Measurements from ENCODE around the gene PPP1CB.
"Not testable (repeated sequence)": the region's sequence is repeated elsewhere in the genome, so short reads cannot be mapped to it uniquely, and the experiment has no call there.

PPP1CB gene

DNA sequence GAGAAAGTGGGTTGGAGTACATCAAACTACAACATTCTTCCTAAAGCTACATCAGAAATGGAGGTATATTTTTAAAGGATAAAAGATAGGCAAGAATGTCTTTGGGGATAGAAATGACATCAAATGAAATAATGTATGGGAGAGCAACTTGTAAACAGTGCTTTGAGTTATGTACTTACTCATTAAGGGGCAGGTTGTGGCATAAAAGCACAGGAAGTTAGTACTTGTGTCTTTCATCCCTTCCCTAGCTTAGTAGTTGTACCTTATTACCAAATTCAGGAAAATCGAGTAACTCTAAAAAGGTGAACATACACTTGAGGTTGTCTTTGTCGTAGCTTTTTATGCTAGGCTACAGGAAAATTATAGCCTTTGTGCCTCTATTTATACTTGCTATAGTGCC is 28.9 kb downstream of the PPP1CB start:
- DNase-seq: peak; percentile 4

DNA sequence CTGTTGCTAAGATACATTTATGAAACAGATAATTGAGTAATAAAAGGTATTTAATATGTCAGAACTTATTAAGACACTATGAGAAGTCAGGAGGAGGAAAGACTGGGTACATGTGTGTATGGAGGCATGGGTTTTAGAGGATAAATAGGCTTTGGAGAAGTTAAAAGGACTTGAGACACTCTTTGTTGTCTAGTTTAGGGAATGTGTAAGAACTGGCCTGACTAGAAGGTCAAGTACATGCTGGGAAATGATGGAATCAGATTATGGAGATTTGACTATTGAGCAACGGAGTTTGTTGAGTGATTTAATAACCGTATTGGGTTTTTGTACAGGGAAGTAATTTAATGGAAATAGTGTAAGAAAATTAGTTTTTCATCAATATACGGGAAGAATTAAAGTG is 30.8 kb downstream of the PPP1CB start:
- DNase-seq: no peak

DNA sequence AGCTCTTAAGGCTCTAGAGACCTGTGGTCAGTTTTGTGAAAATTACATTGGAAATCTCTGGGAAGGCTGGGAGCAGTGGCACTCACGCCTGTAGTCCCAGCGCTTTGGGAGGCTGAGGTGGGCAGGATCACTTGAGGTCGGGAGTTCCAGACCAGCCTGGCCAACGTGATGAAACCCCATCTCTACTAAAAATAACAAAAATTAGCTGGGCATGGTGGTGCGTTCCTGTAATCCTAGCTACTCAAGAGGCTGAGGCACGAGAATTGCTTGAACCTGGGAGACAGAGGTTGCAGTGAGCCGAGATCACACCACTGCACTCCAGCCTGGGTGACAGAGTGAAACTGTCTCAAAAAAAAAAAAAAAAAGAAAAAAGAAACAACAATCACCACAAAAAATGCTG is 32.9 kb downstream of the PPP1CB start:
- DNase-seq: not testable (repeated sequence)

DNA sequence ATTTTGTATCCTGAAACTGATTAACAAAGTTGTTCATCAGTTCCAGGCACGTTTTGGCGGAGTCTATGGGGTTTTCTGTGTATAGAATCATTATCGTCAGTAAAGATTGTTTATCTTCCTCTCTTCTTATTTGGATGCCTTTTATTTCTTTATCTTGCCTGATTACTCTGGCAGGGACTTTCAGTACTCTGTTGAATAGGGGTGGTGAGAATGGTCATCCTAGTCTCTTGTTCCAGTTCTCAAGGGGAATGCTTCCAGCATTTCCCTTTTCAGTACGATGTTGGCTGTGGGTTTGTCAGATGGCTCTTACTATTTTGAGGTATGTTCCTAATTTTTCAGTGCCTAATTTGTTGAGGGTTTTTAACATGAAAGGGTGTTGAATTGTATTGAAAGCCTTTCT is 45.0 kb downstream of the PPP1CB start:
- no peak for DNase-seq

DNA sequence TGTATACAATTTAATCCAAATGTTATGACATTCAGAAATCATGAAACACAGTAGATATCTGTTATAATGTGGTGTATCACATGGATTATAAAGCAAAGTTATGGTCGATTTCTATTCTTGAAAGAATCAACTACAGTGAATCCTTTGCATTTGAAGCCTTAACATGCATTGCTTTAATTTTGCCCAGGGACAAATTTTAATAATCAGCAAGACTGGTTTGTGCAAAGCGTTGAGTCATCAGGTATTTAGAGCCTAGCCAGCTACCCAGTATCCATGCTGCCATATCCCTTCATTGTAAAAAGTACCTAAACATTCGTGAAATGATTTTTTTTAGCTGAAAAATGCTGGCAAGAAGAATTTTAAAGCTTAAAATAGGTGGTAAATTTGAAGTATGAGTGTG is 50.1 kb downstream of the PPP1CB start:
- no peak for DNase-seq

DNA sequence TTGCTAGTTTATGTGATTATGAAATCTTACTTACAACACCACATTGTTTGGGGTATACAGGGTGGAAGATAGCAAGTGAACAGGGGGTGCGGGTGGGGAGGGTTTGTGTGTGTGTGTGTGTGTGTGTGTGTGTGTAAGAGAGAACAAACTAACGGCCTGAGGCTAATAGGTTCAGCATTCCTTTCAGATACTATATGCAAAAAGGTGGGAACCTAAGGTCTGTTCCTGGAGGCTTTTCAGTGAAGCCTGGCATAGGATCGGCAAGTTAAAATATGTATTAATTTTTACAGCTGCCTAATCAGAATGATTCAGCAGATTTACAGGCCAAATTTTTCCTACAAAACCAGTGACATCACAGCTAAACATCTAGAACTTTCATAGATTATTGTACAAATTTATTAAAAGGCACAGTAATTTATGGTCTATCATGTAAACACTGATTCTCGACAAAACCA is 51.4 kb downstream of the PPP1CB start:
- DNase-seq: no peak

DNA sequence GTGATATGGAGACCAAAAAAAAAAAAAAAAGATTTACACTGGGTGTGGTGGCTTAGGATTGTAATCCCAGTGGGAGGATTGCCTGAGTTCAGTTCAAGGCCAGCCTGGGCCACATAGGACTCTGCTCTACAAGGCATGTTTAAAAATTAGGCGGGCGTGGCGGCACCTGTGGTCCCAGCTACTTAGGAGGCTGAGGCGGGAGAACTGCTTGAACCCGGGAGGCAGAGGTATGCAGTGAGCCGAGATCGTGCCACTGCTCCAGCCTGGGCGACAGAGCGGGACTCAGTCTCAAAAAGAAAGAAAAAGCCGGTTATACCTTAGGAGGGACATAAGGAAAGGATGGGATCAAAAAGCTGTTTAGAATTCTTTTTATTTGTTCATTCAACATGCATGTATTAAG is 58.3 kb downstream of the PPP1CB start:
- DNase-seq: no peak

DNA sequence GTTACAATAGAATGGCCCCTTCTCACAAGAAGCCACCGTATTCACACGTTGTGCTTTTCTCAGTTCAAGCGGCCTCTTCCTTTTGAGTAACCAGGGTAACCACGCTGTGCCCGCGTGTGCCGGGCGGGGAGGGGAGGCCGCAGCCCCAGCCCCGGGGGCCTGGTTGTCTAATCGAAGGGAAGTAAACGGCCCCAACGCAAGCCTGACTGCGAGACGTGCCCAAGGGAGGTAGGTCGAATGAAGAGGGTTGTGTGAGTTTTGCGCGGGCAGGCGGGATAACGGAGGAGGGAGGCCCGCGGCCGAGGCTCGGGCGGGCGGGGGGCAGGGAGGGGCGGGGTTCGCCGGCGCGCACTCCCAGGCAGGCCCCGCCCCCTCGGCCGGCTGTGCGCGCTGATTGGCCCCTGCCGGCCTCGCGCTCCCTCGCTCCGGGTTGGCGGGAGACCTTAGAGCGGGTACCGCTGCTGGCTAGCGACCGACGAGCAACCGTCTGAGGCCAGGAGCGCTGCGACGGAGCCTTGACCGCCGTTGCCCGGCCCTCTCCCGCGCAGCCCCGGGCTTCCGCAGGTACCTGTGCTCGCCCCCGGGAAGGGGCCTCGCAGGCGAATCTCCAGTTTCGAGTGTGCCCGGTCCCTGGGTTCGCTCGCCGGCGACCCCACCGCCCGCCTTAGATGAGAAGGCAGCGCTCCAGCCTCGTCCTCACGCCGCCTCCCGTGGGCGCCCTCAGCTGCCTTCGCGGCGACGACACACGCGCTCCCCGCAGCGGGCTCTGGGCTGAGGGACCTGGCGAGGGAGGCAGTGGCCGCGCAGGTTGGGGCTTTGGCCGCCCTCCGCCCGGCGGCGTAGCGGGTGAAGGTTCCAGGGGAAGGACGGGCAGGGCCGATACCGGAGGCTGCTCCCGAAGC is 59.0 kb downstream of the PPP1CB start, which contains the start of gene SPDYA:
Gene SPDYA (plus strand): TSS at position 451 of the 902 bp plus-strand sequence. CDS start 5,181 bp downstream, outside the sequence.
- peak; percentile 83 for DNase-seq

DNA sequence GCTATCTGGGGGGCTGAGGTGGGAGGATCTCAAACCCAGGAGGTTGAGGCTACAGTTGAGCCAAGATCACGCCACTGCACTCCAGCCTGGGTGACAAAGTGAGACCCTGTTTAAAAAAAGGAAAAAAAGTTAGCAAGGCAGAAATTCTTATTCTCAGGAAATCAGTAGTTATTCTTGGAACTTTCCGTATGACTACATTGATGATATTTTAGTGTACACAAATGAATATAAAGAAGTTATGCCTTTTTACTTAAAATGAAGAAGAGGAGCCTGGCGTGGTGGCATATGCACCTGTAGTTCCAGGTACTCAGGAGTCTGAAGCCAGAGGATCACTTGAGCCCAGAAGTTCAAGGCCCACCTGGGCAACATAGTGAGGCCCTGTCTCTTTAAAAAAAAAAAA is 66.4 kb downstream of the PPP1CB start:
- no peak for DNase-seq

DNA sequence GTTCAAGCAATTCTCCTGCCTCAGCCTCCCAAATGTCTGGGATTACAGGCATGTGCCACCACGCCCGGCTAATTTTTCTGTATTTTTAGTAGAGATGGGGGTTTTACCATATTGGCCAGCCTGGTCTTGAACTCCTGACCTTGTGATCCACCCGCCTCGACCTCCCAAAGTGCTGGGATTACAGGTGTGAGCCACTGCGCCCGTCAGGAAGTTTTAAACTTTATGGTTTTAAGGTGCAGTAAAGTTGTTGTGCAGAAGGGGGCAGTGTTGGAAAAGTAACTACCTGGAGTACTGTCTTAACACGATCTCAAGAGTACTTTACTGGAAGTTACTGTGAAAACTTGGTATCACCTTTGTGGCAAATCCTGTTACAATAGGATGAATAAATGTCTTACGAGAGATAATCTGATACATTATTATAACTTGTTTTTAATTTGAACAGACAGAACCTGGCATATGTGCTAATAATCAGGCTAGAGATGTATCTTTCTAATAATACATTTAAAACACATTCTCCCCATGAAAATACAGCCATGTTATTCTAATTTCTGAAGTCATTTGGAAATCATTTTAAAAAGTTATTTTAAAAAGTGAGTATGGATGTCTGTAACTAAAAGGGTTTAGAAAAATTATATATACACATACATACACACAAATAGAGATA is 69.8 kb downstream of the PPP1CB start:
- peak; percentile 56 for DNase-seq

DNA sequence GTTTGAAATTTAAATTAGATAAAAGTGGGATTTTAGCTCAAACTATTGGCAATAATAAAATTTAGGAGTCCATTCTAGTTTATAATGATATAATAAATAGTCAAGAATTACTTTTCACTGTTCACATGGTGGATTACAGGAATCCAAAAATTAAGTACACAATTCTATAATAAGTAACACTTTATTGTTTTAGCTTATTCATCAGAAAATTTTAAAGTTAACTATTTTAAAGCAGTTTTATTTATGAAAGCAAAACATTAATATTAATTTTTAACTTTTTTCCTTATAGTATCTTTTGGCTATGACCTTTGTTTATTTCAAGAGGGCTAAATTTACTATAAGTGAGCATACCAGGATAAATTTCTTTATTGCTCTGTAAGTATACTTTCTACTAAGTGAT is 70.4 kb downstream of the PPP1CB start:
- no peak for DNase-seq

DNA sequence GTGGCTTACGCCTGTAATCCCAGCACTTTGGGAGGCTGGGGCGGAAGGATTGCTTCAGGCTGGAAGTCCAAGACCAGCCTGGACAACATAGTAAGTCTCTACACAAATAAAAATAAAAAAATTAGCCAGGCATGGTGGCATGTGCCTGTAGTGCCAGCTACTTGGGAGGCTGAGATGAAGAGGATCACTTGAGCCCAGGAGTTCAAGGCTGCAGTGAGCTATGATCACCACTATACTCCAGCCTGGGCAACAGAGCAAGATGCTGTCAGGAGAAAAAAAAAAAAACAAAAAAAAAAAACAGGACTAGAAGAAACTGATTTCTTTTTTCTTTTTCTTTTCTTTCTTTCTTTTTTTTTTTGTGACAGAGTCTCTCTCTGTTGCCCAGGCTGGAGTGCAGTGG is 72.6 kb downstream of the PPP1CB start:
- no peak for DNase-seq

DNA sequence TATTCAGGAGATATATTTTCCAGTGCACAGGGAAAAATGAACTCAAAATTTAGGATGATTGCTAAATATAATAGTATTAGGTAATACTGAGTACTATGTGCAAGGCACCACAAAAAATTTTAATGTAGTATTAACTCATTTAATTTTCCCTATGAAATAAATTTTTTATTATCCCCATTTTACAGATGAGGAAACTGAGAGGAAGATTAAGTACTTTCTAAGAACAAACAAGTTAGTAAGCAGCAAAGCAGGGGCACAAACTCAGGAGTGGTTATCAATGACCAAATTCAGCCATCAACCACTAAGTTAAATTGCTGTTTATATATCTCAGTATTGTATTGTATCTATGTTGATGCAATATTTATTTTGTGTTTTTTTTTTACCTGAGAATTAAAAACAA is 73.2 kb downstream of the PPP1CB start:
- no peak for DNase-seq

DNA sequence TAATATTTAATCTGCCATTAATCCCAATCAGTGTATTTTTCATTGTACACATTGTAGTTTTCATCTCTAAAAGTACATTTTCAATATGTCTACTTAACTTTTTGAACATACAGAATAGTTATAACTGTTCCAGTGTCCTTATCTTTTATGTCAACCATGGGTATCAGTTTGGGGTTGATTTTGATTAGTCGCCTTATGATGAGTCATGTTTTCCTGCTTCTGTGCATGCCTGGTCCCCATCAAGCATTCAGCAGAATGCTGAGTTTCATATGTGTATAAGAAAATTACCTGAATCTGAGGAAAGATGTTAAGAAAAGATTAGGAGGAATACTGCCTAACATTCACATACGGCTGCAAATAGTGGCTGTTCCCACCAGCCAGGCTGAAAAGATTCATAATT is 76.8 kb downstream of the PPP1CB start:
- DNase-seq: no peak

DNA sequence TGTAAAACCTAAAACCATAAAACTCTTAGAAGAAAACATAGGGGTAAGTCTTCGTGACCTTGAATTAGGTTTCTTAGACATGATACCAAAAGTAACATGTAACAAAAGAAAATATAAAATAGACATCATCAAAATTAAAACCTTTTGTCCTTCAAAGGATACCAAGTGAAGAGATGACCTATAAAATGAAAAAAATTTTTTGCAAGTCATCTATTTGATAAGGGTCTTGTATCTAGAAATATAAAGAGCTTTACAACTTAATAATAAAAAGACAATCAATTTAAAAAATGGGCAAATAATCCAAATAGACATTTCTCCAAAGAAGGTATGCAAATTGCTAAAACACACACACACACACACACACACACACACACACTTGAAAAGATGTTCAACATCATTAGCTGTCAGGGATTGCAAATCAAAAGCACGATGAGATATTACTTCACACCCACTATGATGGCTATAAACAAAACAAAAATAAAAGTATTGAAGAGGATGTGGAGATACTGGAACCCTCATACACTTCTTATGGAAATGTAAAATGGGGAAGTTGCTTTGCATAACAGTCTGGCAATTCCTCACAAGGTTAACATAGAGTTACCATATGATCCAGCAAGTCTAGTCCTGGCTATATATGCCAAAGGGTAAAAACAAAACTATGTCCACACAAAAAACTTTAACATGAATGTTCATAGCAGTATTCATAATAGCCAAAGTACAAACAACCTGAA is 82.3 kb downstream of the PPP1CB start:
- DNase-seq: no peak

DNA sequence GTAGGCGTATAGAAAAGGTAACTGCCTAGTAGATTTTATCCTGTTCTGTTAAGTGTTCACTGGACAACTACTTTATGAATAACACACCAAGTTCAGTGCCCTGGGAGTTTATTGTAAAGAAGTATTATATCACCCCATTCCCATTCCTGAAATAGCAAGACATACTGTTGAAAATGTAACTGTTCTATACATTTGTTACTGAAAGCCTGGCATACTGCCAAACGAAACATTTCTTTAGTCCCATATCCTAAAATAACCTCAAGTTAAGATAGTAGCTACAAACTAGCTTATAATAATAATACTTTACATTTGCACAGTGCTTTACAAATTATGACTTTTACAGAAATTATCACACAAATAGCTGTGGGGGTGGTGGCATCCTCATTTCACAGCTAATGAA is 84.2 kb downstream of the PPP1CB start:
- no peak for DNase-seq

DNA sequence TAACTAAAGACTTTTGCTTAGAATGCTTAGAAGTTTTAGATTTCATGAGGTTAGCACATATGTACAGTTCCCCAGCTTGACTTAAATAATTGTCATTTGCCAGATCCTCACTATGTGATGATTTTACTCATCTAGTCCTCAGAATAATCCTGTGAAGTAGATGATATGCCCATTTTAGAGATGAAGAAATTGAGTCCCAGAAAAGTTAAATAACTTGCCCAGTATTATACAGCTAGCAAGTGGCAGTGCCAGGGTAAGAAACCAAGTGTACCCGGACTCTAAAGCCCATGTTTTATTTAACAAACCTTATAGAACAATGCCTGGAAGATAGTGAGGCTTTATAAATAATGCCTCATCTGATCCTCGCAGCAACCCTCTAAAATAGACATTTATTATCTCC is 87.3 kb downstream of the PPP1CB start:
- DNase-seq: no peak

DNA sequence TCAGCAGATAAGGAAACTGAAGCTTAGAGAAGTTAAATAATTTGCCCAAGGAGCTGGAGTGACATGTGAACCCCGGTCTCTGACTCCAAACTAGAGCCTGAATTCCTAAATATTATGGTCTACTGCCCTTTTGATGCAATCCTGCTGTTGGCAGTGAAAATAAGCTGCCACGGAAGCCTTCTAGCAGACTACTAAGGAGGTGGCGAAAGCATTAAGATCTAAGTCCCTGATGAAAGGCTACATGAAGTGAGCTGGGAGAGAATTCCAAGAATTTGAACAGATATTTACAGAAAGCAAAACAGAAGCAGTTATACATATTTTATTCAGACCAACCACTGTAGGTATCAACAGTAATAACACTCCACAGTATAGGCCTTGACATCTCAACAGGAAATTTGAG is 90.4 kb downstream of the PPP1CB start:
- no peak for DNase-seq
